HEK293 (cell line): ENCODE measurements around the gene CD300LG.

Experiments
- ELK4 ChIP-seq: IDR thresholded peaks from 2 replicates; pipeline ENCODE4 v1.6.1; 2011; ENCODE audit warnings: mild to moderate bottlenecking, low read depth, low read length, borderline replicate concordance
- GLI4 ChIP-seq: fragments of 450-650 bp; formaldehyde crosslinking; IDR thresholded peaks from 2 replicates; pipeline ENCODE4 v1.5.1; 2016; ENCODE audit warnings: missing biosample characterization, missing genetic modification characterization
- GLIS2 ChIP-seq: fragments of 450-650 bp; formaldehyde crosslinking; IDR thresholded peaks from 2 replicates; pipeline ENCODE4 v1.5.1; 2016; ENCODE audit warnings: missing biosample characterization, missing genetic modification characterization
- IKZF3 ChIP-seq: fragments of 450-650 bp; IDR thresholded peaks from 2 replicates; pipeline ENCODE4 v1.5.0; 2018; ENCODE audit warnings: missing biosample characterization, mild to moderate bottlenecking, missing genetic modification characterization, moderate library complexity
- KLF10 ChIP-seq: fragments of 450-650 bp; IDR thresholded peaks from 2 replicates; pipeline ENCODE4 v1.5.1; 2018; ENCODE audit warnings: missing biosample characterization, mild to moderate bottlenecking, missing genetic modification characterization
- RBAK ChIP-seq: fragments of 450-650 bp; formaldehyde crosslinking; IDR thresholded peaks from 2 replicates; pipeline ENCODE4 v1.5.1; 2016; ENCODE audit warnings: missing biosample characterization, missing genetic modification characterization
- SALL2 ChIP-seq: fragments of 450-650 bp; formaldehyde crosslinking; IDR thresholded peaks from 2 replicates; pipeline ENCODE4 v1.5.0; 2017; ENCODE audit warnings: missing biosample characterization, mild to moderate bottlenecking, missing genetic modification characterization, borderline replicate concordance
- SETDB1 ChIP-seq: IDR thresholded peaks from one replicate; pipeline ENCODE4 v1.6.1; 2017; ENCODE audit warnings: mild to moderate bottlenecking, low read length, moderate library complexity, mixed read lengths; ENCODE audit not compliant: insufficient read length
- TRIM28 ChIP-seq: IDR thresholded peaks from 2 replicates; pipeline ENCODE4 v1.6.1; 2011; ENCODE audit warnings: low read length, control low read depth, borderline replicate concordance
- YY2 ChIP-seq: fragments of 450-650 bp; formaldehyde crosslinking; IDR thresholded peaks from 2 replicates; pipeline ENCODE4 v1.5.1; 2016; ENCODE audit warnings: missing biosample characterization, missing genetic modification characterization
- ZFP3 ChIP-seq: fragments of 450-650 bp; formaldehyde crosslinking; IDR thresholded peaks from 2 replicates; pipeline ENCODE4 v1.5.1; 2016; ENCODE audit warnings: low read depth, missing biosample characterization, missing genetic modification characterization
- ZIC2 ChIP-seq: fragments of 450-650 bp; formaldehyde crosslinking; IDR thresholded peaks from 2 replicates; pipeline ENCODE4 v1.5.1; 2016; ENCODE audit warnings: missing biosample characterization, missing genetic modification characterization
- ZNF114 ChIP-seq: fragments of 450-650 bp; formaldehyde crosslinking; IDR thresholded peaks from 2 replicates; pipeline ENCODE4 v1.5.0; 2017; ENCODE audit warnings: missing biosample characterization, missing genetic modification characterization
- ZNF132 ChIP-seq: fragments of 450-650 bp; formaldehyde crosslinking; IDR thresholded peaks from 2 replicates; pipeline ENCODE4 v1.5.1; 2017; ENCODE audit warnings: missing biosample characterization, missing genetic modification characterization, borderline replicate concordance
- ZNF155 ChIP-seq: fragments of 450-650 bp; formaldehyde crosslinking; IDR thresholded peaks from 2 replicates; pipeline ENCODE4 v1.5.1; 2016; ENCODE audit warnings: missing biosample characterization, missing genetic modification characterization
- ZNF223 ChIP-seq: fragments of 450-650 bp; formaldehyde crosslinking; IDR thresholded peaks from 2 replicates; pipeline ENCODE4 v1.5.1; 2016; ENCODE audit warnings: missing biosample characterization, missing genetic modification characterization
- ZNF239 ChIP-seq: fragments of 450-650 bp; formaldehyde crosslinking; IDR thresholded peaks from 2 replicates; pipeline ENCODE4 v1.5.1; 2016; ENCODE audit warnings: missing biosample characterization, missing genetic modification characterization
- ZNF354C ChIP-seq: fragments of 450-650 bp; formaldehyde crosslinking; IDR thresholded peaks from 2 replicates; pipeline ENCODE4 v1.5.1; 2016; ENCODE audit warnings: missing biosample characterization, missing genetic modification characterization, low read depth, borderline replicate concordance
- ZNF366 ChIP-seq: fragments of 450-650 bp; formaldehyde crosslinking; conservative IDR thresholded peaks from 2 replicates; pipeline ENCODE4 v1.5.1; 2016; ENCODE audit warnings: missing biosample characterization, missing genetic modification characterization
- ZNF394 ChIP-seq: fragments of 450-650 bp; formaldehyde crosslinking; IDR thresholded peaks from 2 replicates; pipeline ENCODE4 v1.5.1; 2016; ENCODE audit warnings: missing biosample characterization, missing genetic modification characterization, mild to moderate bottlenecking, moderate library complexity, borderline replicate concordance
- ZNF398 ChIP-seq: fragments of 450-650 bp; formaldehyde crosslinking; IDR thresholded peaks from 2 replicates; pipeline ENCODE4 v1.5.1; 2017; ENCODE audit warnings: missing biosample characterization, missing genetic modification characterization
- ZNF501 ChIP-seq: fragments of 450-650 bp; formaldehyde crosslinking; IDR thresholded peaks from 2 replicates; pipeline ENCODE4 v1.5.1; 2016; ENCODE audit warnings: missing biosample characterization, missing genetic modification characterization
- ZNF585B ChIP-seq: fragments of 450-650 bp; formaldehyde crosslinking; IDR thresholded peaks from 2 replicates; pipeline ENCODE4 v1.5.1; 2016; ENCODE audit warnings: missing biosample characterization, missing genetic modification characterization
- ZNF600 ChIP-seq: fragments of 450-650 bp; formaldehyde crosslinking; IDR thresholded peaks from 2 replicates; pipeline ENCODE4 v1.5.1; 2016; ENCODE audit warnings: missing biosample characterization, missing genetic modification characterization
- ZNF664 ChIP-seq: fragments of 450-650 bp; formaldehyde crosslinking; IDR thresholded peaks from 2 replicates; pipeline ENCODE4 v1.5.1; 2016; ENCODE audit warnings: missing biosample characterization, missing genetic modification characterization
- ZNF670 ChIP-seq: fragments of 450-650 bp; formaldehyde crosslinking; IDR thresholded peaks from 2 replicates; pipeline ENCODE4 v1.5.1; 2016; ENCODE audit warnings: missing biosample characterization, missing genetic modification characterization, low read depth
- ZNF776 ChIP-seq: fragments of 450-650 bp; formaldehyde crosslinking; IDR thresholded peaks from 2 replicates; pipeline ENCODE4 v1.5.0; 2017; ENCODE audit warnings: missing biosample characterization, missing genetic modification characterization, borderline replicate concordance
- TF ChIP-seq, protein P1 (sequence below): fragments of 450-650 bp; formaldehyde crosslinking; IDR thresholded peaks from 2 replicates; pipeline ENCODE4 v1.5.1; 2016; ENCODE audit warnings: missing biosample characterization, missing genetic modification characterization
- TF ChIP-seq, protein P2 (sequence below): fragments of 450-650 bp; formaldehyde crosslinking; IDR thresholded peaks from 2 replicates; pipeline ENCODE4 v1.5.1; 2017; ENCODE audit warnings: missing biosample characterization, missing genetic modification characterization
- TF ChIP-seq, protein P3 (sequence below): fragments of 450-650 bp; formaldehyde crosslinking; IDR thresholded peaks from 2 replicates; pipeline ENCODE4 v1.5.1; 2016; ENCODE audit warnings: missing biosample characterization, missing genetic modification characterization

The CD300LG gene

DNA sequence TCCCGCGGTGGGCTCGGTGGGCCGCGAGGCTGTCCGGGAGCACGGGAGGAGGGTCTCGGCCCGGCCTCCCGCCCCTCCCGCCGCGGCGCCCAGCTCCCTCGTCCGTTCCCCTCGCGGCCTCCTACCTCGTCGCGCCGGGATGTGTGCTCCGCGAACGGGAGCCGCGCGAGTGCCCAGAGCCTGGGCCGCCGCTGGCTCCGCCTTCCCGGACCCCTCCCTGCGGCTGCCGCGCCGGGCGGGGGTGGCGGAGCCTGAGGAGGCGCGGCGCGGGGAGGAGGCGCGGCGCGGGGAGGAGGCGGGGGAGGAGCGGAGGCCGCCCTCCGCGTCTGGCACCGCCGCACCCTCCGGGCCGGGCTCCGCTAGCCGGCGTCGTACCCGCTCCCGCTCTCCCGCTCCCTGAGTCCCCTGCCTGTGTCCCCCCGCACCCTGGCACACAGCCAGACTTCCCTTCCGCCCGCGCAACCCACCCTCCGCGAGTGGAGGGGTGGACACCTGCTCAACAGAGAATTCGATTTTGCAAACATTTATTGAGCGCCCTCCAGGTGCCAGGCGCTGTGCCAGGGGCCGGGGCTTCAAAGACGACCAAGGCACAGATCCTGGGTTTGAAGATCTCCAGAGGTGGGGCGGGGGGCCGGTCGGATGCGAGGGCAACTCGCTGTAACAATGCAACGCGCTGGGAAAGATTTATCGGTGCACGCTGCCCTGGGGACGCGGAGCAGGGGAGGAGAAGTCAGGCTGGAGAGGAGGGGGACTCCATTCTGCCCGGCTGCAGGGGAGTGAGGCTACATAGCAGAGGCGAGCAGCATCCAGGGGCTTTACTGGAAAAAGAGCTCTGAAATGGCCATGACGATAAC is 13.8 kb upstream of the CD300LG start, which contains the start of gene MPP3 (continued):
- TF ChIP-seq, protein P1, sequence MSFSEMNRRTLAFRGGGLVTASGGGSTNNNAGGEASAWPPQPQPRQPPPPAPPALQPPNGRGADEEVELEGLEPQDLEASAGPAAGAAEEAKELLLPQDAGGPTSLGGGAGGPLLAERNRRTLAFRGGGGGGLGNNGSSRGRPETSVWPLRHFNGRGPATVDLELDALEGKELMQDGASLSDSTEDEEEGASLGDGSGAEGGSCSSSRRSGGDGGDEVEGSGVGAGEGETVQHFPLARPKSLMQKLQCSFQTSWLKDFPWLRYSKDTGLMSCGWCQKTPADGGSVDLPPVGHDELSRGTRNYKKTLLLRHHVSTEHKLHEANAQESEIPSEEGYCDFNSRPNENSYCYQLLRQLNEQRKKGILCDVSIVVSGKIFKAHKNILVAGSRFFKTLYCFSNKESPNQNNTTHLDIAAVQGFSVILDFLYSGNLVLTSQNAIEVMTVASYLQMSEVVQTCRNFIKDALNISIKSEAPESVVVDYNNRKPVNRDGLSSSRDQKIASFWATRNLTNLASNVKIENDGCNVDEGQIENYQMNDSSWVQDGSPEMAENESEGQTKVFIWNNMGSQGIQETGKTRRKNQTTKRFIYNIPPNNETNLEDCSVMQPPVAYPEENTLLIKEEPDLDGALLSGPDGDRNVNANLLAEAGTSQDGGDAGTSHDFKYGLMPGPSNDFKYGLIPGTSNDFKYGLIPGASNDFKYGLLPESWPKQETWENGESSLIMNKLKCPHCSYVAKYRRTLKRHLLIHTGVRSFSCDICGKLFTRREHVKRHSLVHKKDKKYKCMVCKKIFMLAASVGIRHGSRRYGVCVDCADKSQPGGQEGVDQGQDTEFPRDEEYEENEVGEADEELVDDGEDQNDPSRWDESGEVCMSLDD (tag by site-specific recombination), result no peak; the same call in 1 of the 2 replicates
- no peak for TF ChIP-seq ZNF132 (tag by site-specific recombination)
- TF ChIP-seq GLIS2 (tag by site-specific recombination), result peak; percentile 25; the same call in 1 of the 2 replicates
- TF ChIP-seq ELK4, result no peak
- TF ChIP-seq SETDB1, result no peak
- TF ChIP-seq SALL2 (tag by site-specific recombination), result no peak
- no peak for TF ChIP-seq IKZF3 (tag by site-specific recombination)
- TF ChIP-seq, protein P2, sequence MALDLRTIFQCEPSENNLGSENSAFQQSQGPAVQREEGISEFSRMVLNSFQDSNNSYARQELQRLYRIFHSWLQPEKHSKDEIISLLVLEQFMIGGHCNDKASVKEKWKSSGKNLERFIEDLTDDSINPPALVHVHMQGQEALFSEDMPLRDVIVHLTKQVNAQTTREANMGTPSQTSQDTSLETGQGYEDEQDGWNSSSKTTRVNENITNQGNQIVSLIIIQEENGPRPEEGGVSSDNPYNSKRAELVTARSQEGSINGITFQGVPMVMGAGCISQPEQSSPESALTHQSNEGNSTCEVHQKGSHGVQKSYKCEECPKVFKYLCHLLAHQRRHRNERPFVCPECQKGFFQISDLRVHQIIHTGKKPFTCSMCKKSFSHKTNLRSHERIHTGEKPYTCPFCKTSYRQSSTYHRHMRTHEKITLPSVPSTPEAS (tag by site-specific recombination), result no peak
- TF ChIP-seq ZNF155 (tag by site-specific recombination), result no peak
- TF ChIP-seq ZNF585B, result no peak
- no peak; the same call in 1 of the 2 replicates for TF ChIP-seq ZNF394 (tag by site-specific recombination)
- TF ChIP-seq ZNF776 (tag by site-specific recombination), result no peak
- no peak for TF ChIP-seq ZNF239 (tag by site-specific recombination)
- peak; percentile 18 for TF ChIP-seq ZIC2 (tag by site-specific recombination)
- no peak for TF ChIP-seq TRIM28
- TF ChIP-seq ZNF366 (tag by site-specific recombination), result 0 out of 2 replicates have a peak, but pooled peaks have one; percentile 28
- no peak for TF ChIP-seq ZNF670 (tag by site-specific recombination)
- TF ChIP-seq RBAK (tag by site-specific recombination), result no peak
- TF ChIP-seq KLF10 (tag by site-specific recombination), result peak; percentile 71
- TF ChIP-seq ZNF354C (tag by site-specific recombination), result no peak
- TF ChIP-seq ZNF223 (tag by site-specific recombination), result peak; percentile 36; the same call in 1 of the 2 replicates
- no peak for TF ChIP-seq GLI4 (tag by site-specific recombination)
- TF ChIP-seq, protein P3, sequence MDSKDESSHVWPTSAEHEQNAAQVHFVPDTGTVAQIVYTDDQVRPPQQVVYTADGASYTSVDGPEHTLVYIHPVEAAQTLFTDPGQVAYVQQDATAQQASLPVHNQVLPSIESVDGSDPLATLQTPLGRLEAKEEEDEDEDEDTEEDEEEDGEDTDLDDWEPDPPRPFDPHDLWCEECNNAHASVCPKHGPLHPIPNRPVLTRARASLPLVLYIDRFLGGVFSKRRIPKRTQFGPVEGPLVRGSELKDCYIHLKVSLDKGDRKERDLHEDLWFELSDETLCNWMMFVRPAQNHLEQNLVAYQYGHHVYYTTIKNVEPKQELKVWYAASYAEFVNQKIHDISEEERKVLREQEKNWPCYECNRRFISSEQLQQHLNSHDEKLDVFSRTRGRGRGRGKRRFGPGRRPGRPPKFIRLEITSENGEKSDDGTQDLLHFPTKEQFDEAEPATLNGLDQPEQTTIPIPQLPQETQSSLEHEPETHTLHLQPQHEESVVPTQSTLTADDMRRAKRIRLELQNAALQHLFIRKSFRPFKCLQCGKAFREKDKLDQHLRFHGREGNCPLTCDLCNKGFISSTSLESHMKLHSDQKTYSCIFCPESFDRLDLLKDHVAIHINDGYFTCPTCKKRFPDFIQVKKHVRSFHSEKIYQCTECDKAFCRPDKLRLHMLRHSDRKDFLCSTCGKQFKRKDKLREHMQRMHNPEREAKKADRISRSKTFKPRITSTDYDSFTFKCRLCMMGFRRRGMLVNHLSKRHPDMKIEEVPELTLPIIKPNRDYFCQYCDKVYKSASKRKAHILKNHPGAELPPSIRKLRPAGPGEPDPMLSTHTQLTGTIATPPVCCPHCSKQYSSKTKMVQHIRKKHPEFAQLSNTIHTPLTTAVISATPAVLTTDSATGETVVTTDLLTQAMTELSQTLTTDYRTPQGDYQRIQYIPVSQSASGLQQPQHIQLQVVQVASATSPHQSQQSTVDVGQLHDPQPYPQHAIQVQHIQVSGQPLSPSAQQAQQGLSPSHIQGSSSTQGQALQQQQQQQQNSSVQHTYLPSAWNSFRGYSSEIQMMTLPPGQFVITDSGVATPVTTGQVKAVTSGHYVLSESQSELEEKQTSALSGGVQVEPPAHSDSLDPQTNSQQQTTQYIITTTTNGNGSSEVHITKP (tag by site-specific recombination), result peak; percentile 91
- TF ChIP-seq ZNF501 (tag by site-specific recombination), result 0 out of 2 replicates have a peak, but pooled peaks have one; percentile 59
- peak; percentile 90 for TF ChIP-seq ZNF398 (tag by site-specific recombination)
- TF ChIP-seq ZFP3 (tag by site-specific recombination), result no peak
- no peak for TF ChIP-seq ZNF664 (tag by site-specific recombination)
- TF ChIP-seq ZNF600 (tag by site-specific recombination), result peak; percentile 28; the same call in 1 of the 2 replicates
- no peak for TF ChIP-seq ZNF114 (tag by site-specific recombination)
- TF ChIP-seq YY2 (tag by site-specific recombination), result no peak
